ENCODE results near the gene RFX2.
"Not testable (repeated sequence)": the region's sequence is repeated elsewhere in the genome, so short reads cannot be mapped to it uniquely, and the experiment has no call there.

The RFX2 gene

DNA sequence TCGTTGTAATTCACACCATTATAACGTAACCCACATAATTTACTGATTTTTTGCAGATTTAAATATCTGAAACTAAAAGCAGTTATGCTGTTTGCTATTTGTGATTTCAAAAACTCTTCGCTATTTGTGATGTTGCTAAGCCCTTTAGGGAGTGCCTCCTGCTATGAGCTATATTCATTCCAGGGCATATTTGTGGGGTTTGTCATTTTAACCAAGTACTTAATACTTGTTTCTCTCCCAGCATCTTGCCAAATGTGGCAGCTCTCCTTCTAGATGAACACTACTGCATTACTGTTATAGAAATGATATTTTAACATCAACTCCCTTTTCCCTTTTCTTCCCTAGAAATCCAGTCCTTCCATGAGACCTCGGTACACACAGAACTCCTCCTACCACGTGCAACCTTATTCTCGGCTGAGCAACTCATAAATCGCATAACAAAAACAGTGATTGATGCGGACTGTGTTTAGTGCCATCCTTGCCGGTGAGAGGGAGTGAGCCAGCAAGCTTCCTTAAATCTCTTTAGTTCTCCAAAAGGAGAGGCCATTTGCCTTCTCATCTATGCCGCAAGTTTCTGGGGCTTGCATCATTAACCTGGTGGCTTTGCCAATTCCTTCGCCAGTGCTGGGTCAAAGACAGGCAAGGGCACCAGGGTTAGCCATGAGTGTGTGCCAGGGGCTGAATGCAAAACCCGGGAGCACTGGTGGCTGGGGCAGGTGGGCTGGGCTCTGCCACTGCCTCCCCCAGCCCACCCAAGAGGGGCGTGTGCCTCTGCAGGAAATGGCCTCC, 33.4 kb downstream of the RFX2 start:
- Mint-ChIP-seq H3K4me1 (ENCODE audit: low read depth) (peaks cover 29% of the 10 kb centered on the region), H3K9me3 (no peaks in the 10 kb centered on the region)
- intact Hi-C loops (cut with micrococcal nuclease): no loop called here

DNA sequence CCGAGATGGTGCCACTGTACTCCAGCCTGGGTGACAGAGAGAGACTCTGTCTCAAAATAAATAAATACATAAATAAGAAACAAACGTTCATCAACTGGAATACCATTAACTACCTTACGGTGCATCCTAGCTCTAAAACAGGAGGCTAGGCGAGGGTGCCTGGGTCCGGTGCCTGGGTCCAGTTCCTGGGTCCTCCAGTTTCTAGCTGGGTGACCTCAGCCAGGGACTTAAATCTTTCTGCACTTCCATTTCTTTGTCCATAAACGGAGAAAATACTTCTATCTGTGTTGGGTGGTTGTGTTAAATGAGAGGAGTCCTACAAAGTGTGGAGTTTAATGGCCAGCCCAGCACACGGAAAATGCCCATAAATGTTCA, 34.0 kb downstream of the RFX2 start:
- Mint-ChIP-seq H3K27me3 (no peaks in the 10 kb centered on the region), H3K27ac (no peak overlapping the region), H3K4me3 (no peak overlapping the region), H3K36me3 (ENCODE audit: low read depth) (no peaks in the 10 kb centered on the region), H3K4me1 (ENCODE audit: low read depth) (peaks cover 29% of the 10 kb centered on the region), H3K9me3 (no peaks in the 10 kb centered on the region)
- intact Hi-C loops (cut with micrococcal nuclease): no loop called here

More for the DNA sequence above, 33.4 kb downstream of the RFX2 start:
- H3K4me3 Mint-ChIP-seq: no peak overlapping the region
- H3K36me3 Mint-ChIP-seq (ENCODE audit: low read depth): no peaks in the 10 kb centered on the region
- no peaks in the 10 kb centered on the region for H3K27me3 Mint-ChIP-seq
- no peak overlapping the region for H3K27ac Mint-ChIP-seq

DNA sequence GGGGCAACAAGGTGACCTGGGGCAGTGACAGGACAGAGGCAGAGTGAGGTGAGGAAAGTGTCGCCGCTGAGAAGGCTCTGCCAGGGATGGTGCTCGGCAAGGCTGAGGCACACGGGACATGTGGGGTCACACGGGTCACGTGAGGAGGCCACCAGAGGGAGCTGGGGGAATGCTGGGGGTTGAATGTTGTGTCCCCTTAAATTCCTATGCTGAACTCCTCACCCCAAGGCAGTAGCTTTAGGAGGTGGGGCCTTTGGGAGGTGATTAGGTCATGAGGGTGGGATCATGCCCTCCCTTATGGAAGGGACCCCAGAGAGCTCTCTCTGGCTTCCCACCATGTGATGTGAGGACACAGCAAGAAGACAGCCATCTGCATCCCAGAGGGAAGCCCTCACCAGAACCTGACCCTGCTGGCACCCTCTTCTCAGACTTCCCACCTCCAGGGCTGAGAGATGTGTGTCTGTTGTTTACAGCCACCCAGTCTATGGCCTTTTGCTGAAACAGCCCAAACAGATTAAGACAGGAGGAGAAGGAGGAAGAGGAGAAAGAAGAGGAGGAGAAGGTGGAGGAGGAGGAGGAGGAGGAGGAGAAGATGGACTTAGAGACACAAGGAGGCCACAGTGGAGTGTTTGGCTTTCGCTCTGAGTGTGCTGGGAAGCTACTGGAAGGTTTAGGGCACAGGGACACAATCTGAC, 35.4 kb downstream of the RFX2 start:
- peaks cover 31% of the 10 kb centered on the region for H3K4me1 Mint-ChIP-seq (ENCODE audit: low read depth)
- intact Hi-C loops (cut with micrococcal nuclease): no loop called here
- H3K27me3 Mint-ChIP-seq: no peaks in the 10 kb centered on the region
- no peak overlapping the region for H3K27ac Mint-ChIP-seq
- H3K9me3 Mint-ChIP-seq: no peaks in the 10 kb centered on the region
- no peaks in the 10 kb centered on the region for H3K36me3 Mint-ChIP-seq (ENCODE audit: low read depth)
- H3K4me3 Mint-ChIP-seq: no peak overlapping the region

DNA sequence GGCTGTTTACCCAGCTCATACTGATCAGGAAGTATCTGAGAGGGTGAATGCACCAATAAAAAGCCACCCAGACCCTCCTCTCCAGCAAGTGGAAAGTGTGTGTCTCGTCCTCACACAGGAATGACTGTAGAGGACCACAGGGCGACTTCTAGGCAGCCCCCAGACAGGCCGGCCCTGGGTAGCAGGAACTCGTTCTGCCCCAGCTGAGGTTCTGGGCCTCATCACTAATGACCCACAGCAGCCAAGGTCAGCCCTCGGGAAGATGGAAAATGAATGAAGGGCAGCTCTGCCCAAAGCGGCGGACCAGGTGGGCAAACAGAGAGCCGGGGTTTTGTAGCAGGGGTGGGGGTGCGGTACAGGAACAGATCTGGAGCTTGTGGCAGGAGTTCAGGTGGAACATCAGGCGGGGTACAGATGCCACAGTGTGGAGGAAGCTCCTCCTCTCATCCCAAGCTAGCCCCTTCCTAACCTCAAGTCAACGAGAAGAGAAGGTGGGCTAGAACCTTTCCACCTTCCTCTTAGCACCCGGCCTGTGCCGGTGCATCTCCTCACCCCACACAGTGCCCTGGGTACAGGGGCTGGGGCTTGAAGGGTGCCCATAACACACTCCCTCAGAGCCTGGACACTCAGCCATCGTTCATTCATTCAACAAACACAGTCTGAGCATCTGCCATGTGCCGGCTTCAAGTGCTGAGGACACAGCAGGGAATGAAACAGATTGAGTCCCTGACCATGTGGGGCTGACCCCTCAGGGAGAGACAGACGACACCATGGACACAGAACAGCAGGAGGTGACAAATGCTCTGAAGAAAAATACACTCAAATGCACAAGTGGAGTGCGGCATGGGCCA, 36.2 kb downstream of the RFX2 start:
- no peak overlapping the region for H3K27ac Mint-ChIP-seq
- H3K36me3 Mint-ChIP-seq (ENCODE audit: low read depth): no peaks in the 10 kb centered on the region
- intact Hi-C loops (cut with micrococcal nuclease): no loop called here
- peaks cover 39% of the 10 kb centered on the region for H3K4me1 Mint-ChIP-seq (ENCODE audit: low read depth)
- no peak overlapping the region for H3K4me3 Mint-ChIP-seq
- no peaks in the 10 kb centered on the region for H3K9me3 Mint-ChIP-seq
- no peaks in the 10 kb centered on the region for H3K27me3 Mint-ChIP-seq

DNA sequence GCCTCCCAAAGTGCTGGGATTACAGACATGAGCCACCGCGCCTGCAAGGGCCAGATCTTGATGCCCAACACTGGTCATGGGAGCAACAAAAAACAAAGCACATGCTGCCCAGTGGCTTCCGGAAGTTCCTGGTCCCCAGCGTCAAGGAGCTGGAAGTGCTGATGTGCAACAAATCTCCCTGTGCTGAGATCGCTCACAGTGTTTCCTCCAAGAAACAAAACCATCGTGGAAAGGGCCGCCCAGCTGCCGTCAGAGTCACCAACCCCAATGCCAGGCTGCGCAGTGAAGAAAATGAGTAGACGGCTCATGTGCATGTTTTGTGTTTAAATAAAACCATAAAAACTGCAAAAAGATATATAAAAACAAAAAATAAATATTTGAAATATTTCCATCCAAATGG, 37.1 kb downstream of the RFX2 start:
- H3K27me3 Mint-ChIP-seq; H3K9me3 Mint-ChIP-seq; H3K36me3 Mint-ChIP-seq (ENCODE audit: low read depth); H3K4me3 Mint-ChIP-seq; intact Hi-C loops (cut with micrococcal nuclease); H3K27ac Mint-ChIP-seq: not testable (repeated sequence)
- H3K4me1 Mint-ChIP-seq (ENCODE audit: low read depth): peaks cover 48% of the 10 kb centered on the region

DNA sequence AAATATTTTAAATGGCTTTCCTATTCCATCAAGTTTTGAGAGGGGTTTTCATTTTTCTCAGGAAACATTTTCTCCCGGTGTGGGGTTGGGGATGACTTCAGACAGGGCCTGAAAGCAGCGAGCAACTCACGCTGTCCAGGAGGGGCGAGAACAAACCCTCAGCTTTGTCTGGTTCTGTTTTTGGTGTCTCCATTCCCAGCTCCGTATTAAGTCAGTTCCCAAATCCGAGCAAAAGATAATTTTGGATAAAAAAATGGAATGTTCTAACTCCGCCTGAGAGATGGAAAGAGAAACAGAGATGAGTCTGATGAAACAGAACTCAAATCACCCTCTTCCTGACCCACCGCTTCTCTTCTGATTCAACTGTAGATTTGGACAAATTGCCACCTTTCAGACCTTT, 38.4 kb downstream of the RFX2 start:
- Mint-ChIP-seq H3K4me3 (no peak overlapping the region), H3K27ac (peak overlapping the region; percentile 18), H3K27me3 (no peaks in the 10 kb centered on the region), H3K9me3 (no peaks in the 10 kb centered on the region), H3K4me1 (ENCODE audit: low read depth) (peaks cover 56% of the 10 kb centered on the region), H3K36me3 (ENCODE audit: low read depth) (no peaks in the 10 kb centered on the region)
- intact Hi-C loops (cut with micrococcal nuclease): no loop called here

DNA sequence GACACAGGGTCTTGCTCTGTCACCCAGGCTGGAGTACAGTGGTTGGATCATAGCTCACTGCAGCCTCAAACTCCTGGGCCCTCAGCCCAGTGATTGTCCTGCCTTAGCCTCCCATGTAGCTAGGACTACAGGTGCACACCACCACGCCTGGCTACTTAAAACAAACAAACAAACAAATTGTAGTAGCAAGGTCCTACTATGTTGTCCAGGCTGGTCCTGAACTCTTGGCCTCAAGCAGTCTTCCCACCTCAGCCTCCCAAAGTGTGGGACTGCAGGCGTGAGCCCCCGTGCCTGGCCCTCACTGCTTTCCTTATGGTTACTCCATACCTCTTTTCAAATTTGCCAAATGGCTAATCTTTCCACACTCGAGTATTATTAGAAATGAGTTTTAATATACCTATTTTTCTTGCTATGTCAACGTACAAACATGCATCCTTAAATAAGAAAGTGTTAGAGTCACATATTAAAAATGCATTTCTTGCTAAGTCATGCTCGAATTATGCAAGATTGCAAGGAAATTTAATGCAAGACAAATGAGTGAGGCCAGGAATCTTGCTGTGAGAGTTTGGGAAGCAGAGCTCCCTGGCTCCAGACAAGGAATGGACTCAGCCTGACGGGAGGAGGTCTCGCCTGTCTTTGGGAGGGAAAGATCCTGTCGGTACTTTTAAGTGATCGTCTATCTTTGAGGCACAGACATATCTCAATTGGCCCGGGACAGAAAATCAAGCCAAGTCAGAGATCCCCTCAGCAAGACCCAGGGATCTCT, 39.4 kb downstream of the RFX2 start:
- Mint-ChIP-seq H3K4me1 (ENCODE audit: low read depth) (peaks cover 60% of the 10 kb centered on the region), H3K4me3 (no peak overlapping the region), H3K36me3 (ENCODE audit: low read depth) (no peaks in the 10 kb centered on the region), H3K9me3 (no peaks in the 10 kb centered on the region), H3K27ac (peak overlapping the region; percentile 10), H3K27me3 (no peaks in the 10 kb centered on the region)
- intact Hi-C loops (cut with micrococcal nuclease): no loop called here

DNA sequence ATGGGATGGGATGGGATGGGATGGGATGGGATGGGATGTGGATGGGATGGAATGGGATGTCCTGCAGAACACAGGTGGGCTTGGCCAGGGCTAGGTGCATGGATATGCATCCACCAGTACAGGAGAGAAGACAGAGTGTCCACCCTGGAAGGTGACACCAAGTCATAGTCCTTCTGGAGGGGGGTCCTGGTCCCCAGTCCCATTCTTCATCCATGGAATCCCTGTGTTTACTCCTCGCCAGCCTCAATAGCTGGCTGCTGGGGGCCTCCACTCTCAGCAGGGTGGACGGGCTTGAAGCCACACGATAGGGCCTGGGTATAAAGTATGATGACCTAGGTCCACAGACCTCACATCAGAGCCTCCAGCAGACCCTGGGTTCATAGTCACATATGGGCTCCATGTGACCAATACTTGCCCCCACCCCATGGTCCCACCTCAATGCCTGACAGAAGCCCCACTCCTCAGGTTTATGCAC, 40.1 kb downstream of the RFX2 start:
- H3K27ac Mint-ChIP-seq: peak overlapping the region; percentile 10
- H3K36me3 Mint-ChIP-seq (ENCODE audit: low read depth): no peaks in the 10 kb centered on the region
- H3K4me3 Mint-ChIP-seq: no peak overlapping the region
- intact Hi-C loops (cut with micrococcal nuclease): no loop called here
- H3K9me3 Mint-ChIP-seq: no peaks in the 10 kb centered on the region
- peaks cover 57% of the 10 kb centered on the region for H3K4me1 Mint-ChIP-seq (ENCODE audit: low read depth)
- no peaks in the 10 kb centered on the region for H3K27me3 Mint-ChIP-seq

DNA sequence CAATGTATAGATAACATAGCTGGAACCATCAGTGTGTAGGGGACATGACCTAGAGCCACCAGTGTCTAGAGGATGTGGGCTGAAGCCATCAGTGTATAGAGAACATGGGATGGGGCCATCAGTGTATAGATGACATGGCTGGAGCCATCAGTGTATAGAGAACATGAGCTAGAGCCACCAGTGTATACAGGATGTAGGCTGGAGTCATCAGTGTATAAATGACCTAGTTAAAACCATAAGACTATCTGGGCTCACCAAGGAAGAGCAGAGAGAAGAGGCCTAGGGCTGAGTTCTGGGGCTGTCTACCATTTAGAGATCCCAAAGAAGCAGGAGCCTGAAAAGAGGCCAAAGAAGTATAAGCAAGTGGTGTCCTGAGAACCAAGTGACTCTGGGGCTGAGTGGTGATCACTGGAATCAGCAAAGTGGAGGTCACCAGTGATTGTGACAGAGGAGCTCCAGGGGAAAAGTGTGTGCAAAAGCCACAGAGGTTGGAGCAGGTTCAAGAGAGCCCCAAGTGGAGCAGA, 41.0 kb downstream of the RFX2 start:
- no peaks in the 10 kb centered on the region for H3K27me3 Mint-ChIP-seq
- H3K9me3 Mint-ChIP-seq: no peaks in the 10 kb centered on the region
- H3K4me1 Mint-ChIP-seq (ENCODE audit: low read depth): peaks cover 52% of the 10 kb centered on the region
- no peak overlapping the region for H3K4me3 Mint-ChIP-seq
- peak overlapping the region; percentile 92 for H3K27ac Mint-ChIP-seq
- intact Hi-C loops (cut with micrococcal nuclease): no loop called here
- H3K36me3 Mint-ChIP-seq (ENCODE audit: low read depth): no peaks in the 10 kb centered on the region

DNA sequence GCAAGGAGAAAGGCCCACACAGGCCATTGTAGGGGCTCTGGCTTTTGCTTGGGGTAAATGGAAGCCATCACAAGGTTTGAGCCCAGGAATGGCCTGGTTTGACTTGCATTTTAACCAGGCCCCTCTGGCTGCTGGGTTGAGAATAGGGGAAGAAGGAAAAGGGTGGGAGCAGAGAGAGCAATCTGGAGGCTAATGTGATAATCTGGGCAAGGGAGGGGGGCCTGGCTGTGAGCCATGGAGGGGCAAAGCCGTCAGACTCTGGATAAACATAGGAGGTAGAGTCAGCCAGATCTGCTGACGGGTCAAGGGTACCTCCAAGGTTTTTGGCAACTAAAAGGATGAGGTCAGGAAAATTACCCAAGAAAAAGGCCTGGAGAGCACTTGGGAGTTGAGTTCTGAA, 41.6 kb downstream of the RFX2 start:
- intact Hi-C loops (cut with micrococcal nuclease): no loop called here
- H3K27ac Mint-ChIP-seq: peak overlapping the region; percentile 92
- no peaks in the 10 kb centered on the region for H3K36me3 Mint-ChIP-seq (ENCODE audit: low read depth)

DNA sequence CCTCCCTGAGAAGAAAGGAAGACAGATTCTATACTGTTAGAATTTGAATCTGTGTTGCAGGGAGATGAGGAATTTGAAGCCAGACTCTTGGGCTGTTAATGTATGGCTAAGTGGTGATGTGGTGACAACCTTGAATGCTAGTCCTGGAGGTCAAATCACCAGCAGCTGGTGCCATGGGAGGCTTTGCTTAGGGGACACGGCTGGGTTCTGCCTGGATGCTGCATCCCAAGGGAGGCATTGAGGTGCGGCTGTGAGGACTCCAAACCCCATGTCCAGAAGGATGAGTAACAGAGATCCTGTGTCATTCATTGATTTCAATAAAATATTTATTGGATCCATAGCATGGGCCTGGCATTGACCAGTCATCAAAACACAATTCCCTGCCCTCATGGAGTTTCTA, 42.3 kb downstream of the RFX2 start:
- no peaks in the 10 kb centered on the region for H3K36me3 Mint-ChIP-seq (ENCODE audit: low read depth)
- intact Hi-C loops (cut with micrococcal nuclease): loop anchor here (2.0 kb wide), 1 partner anchor 43 kb away; the partner anchor contains the start of gene RFX2
- H3K27me3 Mint-ChIP-seq: no peaks in the 10 kb centered on the region
- H3K27ac Mint-ChIP-seq: peak overlapping the region; percentile 92
- H3K9me3 Mint-ChIP-seq: no peaks in the 10 kb centered on the region
- peaks cover 66% of the 10 kb centered on the region for H3K4me1 Mint-ChIP-seq (ENCODE audit: low read depth)
- H3K4me3 Mint-ChIP-seq: no peak overlapping the region

More for the DNA sequence above, 41.6 kb downstream of the RFX2 start:
- no peaks in the 10 kb centered on the region for H3K27me3 Mint-ChIP-seq
- H3K4me1 Mint-ChIP-seq (ENCODE audit: low read depth): peaks cover 58% of the 10 kb centered on the region
- no peak overlapping the region for H3K4me3 Mint-ChIP-seq
- H3K9me3 Mint-ChIP-seq: no peaks in the 10 kb centered on the region

DNA sequence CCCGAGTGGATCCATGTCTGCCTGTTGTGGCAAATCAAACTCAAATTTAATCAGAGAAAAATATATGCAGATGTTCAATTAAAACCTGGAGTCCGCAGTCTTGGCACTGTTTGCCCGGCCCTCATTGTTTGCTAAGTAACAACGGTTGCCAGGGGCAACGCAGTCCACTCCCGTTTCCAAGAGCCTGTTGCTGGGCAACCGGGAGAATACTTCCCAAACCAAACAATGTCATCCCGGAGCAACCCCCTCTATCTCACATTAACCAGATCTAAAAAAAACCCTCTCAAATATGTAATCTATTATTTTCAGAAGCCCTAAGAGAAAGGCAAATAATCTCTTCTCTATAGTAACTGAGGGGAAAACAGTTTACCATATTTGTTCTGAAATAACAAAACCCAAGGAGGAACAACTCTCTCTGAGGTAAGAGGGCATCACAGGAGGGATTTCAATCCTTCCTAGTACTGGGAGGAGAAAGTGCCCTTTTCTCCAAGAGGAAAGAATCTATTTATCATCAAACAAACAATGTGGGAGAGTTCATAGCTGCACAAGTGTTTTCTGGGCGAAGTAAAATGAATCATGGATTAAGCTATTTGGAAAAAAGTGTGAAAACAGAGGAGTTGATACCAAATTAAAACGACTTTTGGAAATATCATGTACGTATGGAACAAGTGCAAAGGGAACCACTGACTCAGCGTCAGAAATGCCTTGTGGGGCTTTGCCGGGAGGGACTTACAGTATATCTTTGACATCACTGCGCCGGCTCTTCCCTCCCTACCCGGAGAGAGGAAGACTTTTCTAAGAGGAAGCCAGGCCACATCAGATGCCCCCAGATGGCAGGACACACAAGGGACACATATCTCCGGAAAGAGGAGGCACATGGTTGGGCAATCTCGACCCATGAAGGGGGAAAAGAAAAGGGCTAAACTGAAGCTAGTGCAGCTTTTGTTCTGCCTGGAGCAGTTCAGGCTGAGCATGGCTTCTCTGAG, 43.3 kb downstream of the RFX2 start:
- intact Hi-C loops (cut with micrococcal nuclease): loop anchor here (2.0 kb wide), 1 partner anchor 44 kb away; the partner anchor contains the start of gene RFX2
- H3K27ac Mint-ChIP-seq: peak overlapping the region; percentile 92
- peaks cover 72% of the 10 kb centered on the region for H3K4me1 Mint-ChIP-seq (ENCODE audit: low read depth)
- no peak overlapping the region for H3K4me3 Mint-ChIP-seq
- no peaks in the 10 kb centered on the region for H3K27me3 Mint-ChIP-seq
- no peaks in the 10 kb centered on the region for H3K36me3 Mint-ChIP-seq (ENCODE audit: low read depth)
- H3K9me3 Mint-ChIP-seq: no peaks in the 10 kb centered on the region

Measured in dendritic cell treated with granulocyte-macrophage colony-stimulating factor and Interleukin-4, amounts not matched to agents 40 ng/mL and 50 ng/mL, for 4 days (primary cell).